Duodenal mucosa (tissue), 2 donors: ENCODE results near the gene NRXN2.

Experiments used
- H3K27ac ChIP-seq: one replicate; pipeline ENCODE4 v1.7.0; 2013; ENCODE audit warnings: low read depth, low read length
- H3K27me3 ChIP-seq, 2 donors: one replicate each; pipeline ENCODE4 v1.7.0; 2013; ENCODE audit warnings: low read length in 2 of 2, control low read depth in 1 of 2; ENCODE audit not compliant: insufficient read depth in 2 of 2, control insufficient read depth in 1 of 2
- H3K36me3 ChIP-seq, 2 donors: one replicate each; pipeline ENCODE4 v1.7.0; 2013; ENCODE audit warnings: low read length in 2 of 2, control low read depth in 1 of 2; ENCODE audit not compliant: insufficient read depth in 2 of 2, control insufficient read depth in 1 of 2
- H3K4me1 ChIP-seq, 2 donors: one replicate each; pipeline ENCODE4 v1.7.0; 2013; ENCODE audit warnings: low read length in 2 of 2, control low read depth in 1 of 2; ENCODE audit not compliant: insufficient read depth in 2 of 2, control insufficient read depth in 1 of 2
- H3K4me3 ChIP-seq, 2 donors: one replicate each; pipeline ENCODE4 v1.7.0; 2013; ENCODE audit warnings: low read length in 2 of 2, low read depth in 1 of 2
- H3K9ac ChIP-seq, 2 donors: one replicate each; pipeline ENCODE4 v1.7.0; 2013; ENCODE audit warnings: low read length in 2 of 2, low read depth in 1 of 2
- H3K9me3 ChIP-seq, 2 donors: one replicate each; pipeline ENCODE4 v1.7.0; 2013; ENCODE audit warnings: low read length in 2 of 2, control low read depth in 1 of 2; ENCODE audit not compliant: control insufficient read depth in 1 of 2

Gene NRXN2

DNA sequence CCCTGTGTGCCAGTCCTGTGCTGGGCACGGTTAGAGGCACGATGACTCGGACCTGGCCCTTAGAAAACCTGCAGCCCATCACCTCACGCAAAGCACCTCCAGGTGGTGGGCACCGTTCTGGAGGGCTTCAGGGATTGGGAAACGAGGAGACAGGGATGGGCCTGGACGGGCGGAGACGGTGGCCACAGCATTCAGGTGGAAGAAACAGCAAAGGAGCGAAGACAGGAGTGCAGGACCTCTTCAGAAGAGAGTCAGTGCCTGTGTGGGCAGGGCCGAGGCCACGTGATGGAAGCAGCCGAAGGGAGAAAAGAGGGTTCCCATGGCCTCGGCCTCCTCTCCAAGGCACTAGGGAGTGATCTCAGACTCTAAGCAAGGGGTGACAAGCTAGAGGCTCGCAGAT is 140.1 kb downstream of the NRXN2 start:
- Histone ChIP-seq H3K36me3 (no peaks in the 10 kb centered on the region), H3K9me3 (no peaks in the 10 kb centered on the region), H3K4me3 (no peak overlapping the region)

DNA sequence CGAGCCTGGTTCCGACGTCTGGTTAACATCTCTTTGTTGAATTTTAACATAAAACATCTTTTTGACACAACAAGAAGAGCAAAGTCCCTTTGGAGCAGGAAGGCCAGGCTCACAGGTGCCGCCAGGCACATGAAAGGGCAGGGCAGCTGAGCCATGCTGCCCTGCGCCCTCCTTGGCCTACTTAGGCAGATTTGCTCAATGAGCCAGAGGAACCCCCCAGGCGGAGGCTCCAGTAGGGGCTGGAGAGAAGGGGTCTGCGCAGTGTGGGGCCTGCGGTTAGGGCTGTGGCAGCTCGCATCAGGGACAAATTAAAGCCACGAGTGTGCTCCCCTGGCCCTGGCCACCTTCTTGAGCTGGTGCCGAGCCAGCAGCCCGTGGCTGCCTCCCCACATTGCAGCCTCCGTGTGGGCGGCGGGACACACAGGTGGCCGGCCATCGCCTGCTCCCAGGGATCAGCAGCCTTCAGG is 141.9 kb downstream of the NRXN2 start:
- Histone ChIP-seq H3K27me3 (no peaks in the 10 kb centered on the region), H3K9me3 (no peaks in the 10 kb centered on the region), H3K9ac (no peak overlapping the region), H3K36me3 (no peaks in the 10 kb centered on the region), H3K4me3 (no peak overlapping the region), H3K27ac (no peak overlapping the region), H3K4me1 (no peaks in the 10 kb centered on the region)

More for the DNA sequence above, 140.1 kb downstream of the NRXN2 start:
- no peak overlapping the region for H3K9ac ChIP-seq
- H3K4me1 ChIP-seq: no peaks in the 10 kb centered on the region
- H3K27me3 ChIP-seq: no peaks in the 10 kb centered on the region
- H3K27ac ChIP-seq: no peak overlapping the region

DNA sequence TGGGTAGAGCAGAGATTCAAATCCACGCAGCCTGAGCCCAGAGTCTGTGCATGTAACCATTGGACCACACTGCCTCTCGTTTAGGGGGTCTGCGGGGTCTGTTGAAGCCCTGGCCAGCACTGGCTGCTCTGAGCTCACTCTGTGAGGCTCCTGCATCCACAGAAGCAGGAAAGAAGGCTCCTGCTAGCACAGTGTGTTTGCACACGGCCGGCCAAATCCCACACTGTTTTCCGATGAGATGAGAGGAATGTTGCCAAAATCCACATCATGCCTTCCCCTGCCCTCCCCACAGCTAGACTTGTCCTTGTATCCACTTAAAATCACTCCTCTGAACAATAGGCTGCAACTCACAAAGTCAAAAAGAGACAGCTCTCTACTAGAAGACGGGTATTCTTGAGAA is 142.6 kb downstream of the NRXN2 start:
- Histone ChIP-seq H3K27ac (no peak overlapping the region), H3K4me3 (no peak overlapping the region), H3K9ac (no peak overlapping the region)

DNA sequence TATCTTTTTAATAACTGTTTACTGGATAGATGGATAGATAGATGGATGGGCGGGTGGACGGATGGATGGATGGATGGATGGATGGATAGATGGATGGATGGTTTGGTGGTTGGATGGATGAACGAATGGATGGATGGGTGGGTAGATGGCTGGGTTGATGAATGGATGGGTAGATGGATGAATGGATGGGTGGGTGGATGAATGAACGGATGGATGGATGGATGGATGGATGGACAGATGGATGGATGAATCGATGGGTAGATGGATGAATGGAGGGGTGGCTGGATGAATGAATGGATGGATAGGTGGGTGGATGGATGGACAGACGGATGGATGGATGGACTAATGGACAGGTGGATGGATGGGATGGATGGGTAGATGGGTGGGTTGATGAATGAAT is 145.8 kb downstream of the NRXN2 start:
- Histone ChIP-seq H3K36me3 (no peaks in the 10 kb centered on the region), H3K27me3 (peaks cover 0 to 5% of the 10 kb centered on the region in 2 donors), H3K9me3 (no peaks in the 10 kb centered on the region), H3K4me3 (no peak overlapping the region), H3K4me1 (no peaks in the 10 kb centered on the region), H3K9ac (no peak overlapping the region), H3K27ac (no peak overlapping the region)

More for the DNA sequence above, 142.6 kb downstream of the NRXN2 start:
- no peaks in the 10 kb centered on the region for H3K4me1 ChIP-seq
- no peaks in the 10 kb centered on the region for H3K27me3 ChIP-seq
- H3K36me3 ChIP-seq: no peaks in the 10 kb centered on the region
- no peaks in the 10 kb centered on the region for H3K9me3 ChIP-seq

DNA sequence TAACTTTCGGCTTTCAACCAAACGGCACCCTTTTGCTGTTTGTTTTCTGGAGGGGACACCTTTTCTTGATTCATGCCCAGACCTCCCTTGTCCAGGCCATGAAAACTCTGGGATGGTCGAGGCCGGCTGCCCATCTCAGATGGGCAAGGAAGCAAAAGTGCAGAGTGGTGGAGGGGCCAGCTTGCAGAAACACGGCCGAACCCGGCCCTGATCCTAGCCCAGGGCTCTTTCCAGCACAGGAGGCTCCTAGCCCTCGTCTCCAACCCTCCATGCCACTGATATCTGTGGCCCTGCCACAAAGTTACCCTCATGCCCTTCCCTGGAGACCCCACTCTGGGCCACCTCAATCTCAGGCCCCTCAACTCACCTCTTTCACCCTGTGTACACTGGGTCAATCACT is 150.9 kb downstream of the NRXN2 start:
- no peak overlapping the region for H3K27ac ChIP-seq
- no peaks in the 10 kb centered on the region for H3K9me3 ChIP-seq
- H3K27me3 ChIP-seq: peaks cover 0 to 5% of the 10 kb centered on the region in 2 donors
- H3K36me3 ChIP-seq: no peaks in the 10 kb centered on the region
- no peaks in the 10 kb centered on the region for H3K4me1 ChIP-seq
- no peak overlapping the region for H3K4me3 ChIP-seq
- no peak overlapping the region for H3K9ac ChIP-seq

DNA sequence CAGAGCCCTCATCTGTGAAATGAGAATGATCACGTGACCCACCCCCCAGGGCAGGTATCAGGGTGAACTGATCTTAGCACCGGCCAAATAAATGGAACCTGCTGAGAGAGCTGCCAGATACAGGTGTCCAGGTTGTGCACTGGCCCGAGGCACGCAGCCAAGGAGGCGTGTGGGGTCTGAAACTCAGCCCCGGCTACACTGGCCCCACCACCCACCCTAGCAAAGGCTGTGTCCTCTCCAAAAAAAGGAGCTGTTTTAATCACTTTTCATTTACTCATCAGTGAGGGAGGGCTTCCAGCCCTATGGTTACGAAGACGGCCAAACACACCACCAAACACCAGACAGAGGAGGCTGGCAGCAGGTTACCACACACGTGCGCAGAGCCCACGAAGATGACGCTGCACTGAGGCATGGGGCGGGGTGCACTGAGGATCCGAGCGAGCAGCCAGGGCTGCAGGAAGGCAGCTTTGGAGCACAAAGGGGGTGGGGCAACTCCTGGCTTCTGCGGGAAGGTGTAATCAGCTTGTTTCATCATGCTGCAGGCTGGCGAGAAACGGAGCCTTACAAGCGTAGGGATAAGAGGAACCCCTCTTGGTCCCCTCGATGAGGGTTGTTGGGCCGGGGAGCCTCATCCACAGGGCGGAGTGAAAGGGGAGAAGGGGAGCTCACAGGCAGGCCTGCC is 151.4 kb downstream of the NRXN2 start:
- Histone ChIP-seq H3K4me3 (no peak overlapping the region), H3K36me3 (no peaks in the 10 kb centered on the region), H3K9me3 (no peaks in the 10 kb centered on the region), H3K9ac (no peak overlapping the region), H3K27me3 (peaks cover 0 to 5% of the 10 kb centered on the region in 2 donors), H3K27ac (no peak overlapping the region), H3K4me1 (no peaks in the 10 kb centered on the region)

DNA sequence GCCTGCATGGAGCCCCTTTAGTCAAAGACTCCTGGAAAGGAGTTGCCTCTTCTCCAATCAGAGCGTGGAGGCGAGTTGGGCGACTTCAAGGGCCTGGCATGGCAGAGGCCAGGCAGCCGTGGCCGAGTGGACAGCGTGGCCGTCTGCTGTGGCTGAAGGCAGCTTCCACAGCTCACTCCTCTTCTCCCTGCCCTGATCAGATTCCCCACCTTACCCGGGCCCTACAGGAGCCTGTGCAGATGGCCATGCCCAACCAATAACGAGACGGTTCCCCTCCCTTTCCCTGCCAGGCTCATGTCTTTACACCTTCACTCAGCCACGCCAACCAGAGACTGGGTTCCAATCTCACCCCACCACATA is 152.0 kb downstream of the NRXN2 start:
- no peaks in the 10 kb centered on the region for H3K4me1 ChIP-seq
- no peak overlapping the region for H3K9ac ChIP-seq
- H3K27me3 ChIP-seq: peaks cover 0 to 5% of the 10 kb centered on the region in 2 donors
- no peaks in the 10 kb centered on the region for H3K9me3 ChIP-seq
- no peaks in the 10 kb centered on the region for H3K36me3 ChIP-seq
- no peak overlapping the region for H3K4me3 ChIP-seq
- H3K27ac ChIP-seq: no peak overlapping the region

DNA sequence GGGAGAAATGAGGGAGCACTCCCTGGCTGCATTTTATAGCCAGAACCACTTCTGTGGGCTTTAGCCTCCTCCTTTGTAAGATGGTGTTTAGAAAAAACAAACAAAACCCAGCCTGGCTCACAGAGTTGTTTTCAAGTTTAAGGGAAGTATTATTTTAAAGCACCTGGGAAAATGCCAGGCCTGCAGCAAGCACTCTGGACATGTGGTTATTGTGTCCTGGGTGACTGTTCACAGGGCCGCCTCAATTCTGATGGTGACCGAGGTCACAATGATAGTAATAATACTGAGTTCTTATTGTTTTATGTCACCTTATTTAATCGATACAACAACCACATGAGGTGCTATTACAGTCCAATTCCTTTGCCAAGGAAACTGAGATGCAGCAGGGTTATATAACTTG is 152.7 kb downstream of the NRXN2 start:
- Histone ChIP-seq H3K4me3 (no peak overlapping the region), H3K4me1 (no peaks in the 10 kb centered on the region), H3K36me3 (no peaks in the 10 kb centered on the region), H3K27me3 (peaks cover 0 to 5% of the 10 kb centered on the region in 2 donors), H3K9ac (no peak overlapping the region), H3K27ac (no peak overlapping the region), H3K9me3 (no peaks in the 10 kb centered on the region)

DNA sequence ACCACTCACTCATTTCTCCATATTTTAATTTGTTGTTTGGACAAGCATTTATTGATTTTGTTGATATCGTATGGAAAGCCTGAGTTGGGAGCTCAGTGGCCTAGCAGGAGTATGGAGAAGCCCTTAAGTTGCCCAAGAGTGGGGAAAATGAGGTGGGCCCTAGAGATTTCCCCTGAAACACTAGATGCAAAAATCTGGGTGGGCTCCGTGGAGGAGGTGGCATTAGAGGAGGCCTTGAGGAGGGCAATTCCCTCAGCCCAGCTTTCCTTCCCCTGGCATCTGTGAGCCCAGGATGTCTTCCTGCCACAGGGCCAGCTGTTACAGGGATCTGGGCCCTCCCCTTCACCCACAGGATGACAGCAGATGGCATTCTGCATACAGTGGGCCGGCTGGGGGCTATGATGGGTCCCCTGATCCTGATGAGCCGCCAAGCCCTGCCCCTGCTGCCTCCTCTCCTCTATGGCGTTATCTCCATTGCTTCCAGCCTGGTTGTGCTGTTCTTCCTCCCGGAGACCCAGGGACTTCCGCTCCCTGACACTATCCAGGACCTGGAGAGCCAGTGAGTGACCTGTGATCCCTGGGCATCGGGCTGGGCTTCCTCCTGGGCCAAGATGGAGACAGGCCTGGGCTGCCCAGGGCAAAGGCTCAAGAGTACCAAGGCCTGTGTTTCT is 153.6 kb downstream of the NRXN2 start:
- H3K27ac ChIP-seq: no peak overlapping the region
- H3K9me3 ChIP-seq: no peaks in the 10 kb centered on the region
- H3K9ac ChIP-seq: no peak overlapping the region
- peaks cover 0 to 5% of the 10 kb centered on the region in 2 donors for H3K27me3 ChIP-seq
- H3K4me3 ChIP-seq: no peak overlapping the region
- no peaks in the 10 kb centered on the region for H3K4me1 ChIP-seq
- H3K36me3 ChIP-seq: no peaks in the 10 kb centered on the region

DNA sequence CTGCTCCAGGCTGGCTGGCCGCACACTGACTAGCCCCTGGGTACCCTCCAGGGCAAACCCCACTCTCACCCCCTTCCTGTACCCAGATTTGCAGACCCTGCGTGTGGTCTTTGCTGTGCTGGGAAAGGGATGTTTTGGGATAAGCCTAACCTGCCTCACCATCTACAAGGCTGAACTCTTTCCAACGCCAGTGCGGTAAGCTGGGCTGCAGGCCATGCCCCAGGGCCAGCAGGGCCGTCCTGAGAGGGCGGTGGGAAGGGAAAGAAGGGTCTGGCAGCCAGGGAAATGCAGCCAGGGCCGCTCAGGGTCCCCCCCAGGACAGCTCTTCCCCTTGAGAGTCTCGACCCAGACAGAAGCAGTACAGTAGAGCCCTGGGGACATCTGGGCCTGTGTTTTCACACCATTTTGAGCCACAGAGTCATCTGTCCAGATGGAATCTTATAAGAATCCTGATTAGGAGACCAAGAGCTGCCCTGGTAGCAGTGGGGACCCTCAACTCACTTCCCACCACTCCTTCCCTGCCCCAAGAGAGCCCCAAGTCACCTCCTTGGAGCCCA is 154.3 kb downstream of the NRXN2 start:
- Histone ChIP-seq H3K4me3 (no peak overlapping the region), H3K4me1 (no peaks in the 10 kb centered on the region), H3K9me3 (no peaks in the 10 kb centered on the region), H3K9ac (no peak overlapping the region), H3K27me3 (peaks cover 0 to 5% of the 10 kb centered on the region in 2 donors), H3K36me3 (no peaks in the 10 kb centered on the region), H3K27ac (no peak overlapping the region)
